GM21786 (cell line): Measurements from ENCODE around the gene LRRC58.
A peak's percentile ranks its signal among the peaks of the same experiment; 100 is the strongest.
"Not testable (repeated sequence)": the region's sequence is repeated elsewhere in the genome, so short reads cannot be mapped to it uniquely, and the experiment has no call there.

Experiments used
- ATAC-seq: cut with Tn5 transposase; IDR thresholded peaks from one replicate; pipeline ENCODE4 v1.9.1; 2021; ENCODE audit not compliant: unreplicated experiment

Gene LRRC58

GRCh38 chr3:120348991-120349854, at the start of gene LRRC58:
Gene LRRC58 (minus strand): TSS chr3:120349354. CDS start chr3:120349243, 111 bp downstream.
- ATAC-seq: peak; percentile 86

- ATAC-seq: no peak
Measured at GRCh38 chr3:120396469-120396868, 47.3 kb upstream of the LRRC58 start.

- ATAC-seq: no peak
Measured at GRCh38 chr3:120394347-120394746, 45.2 kb upstream of the LRRC58 start.

GRCh38 chr3:120393761-120394160, 44.6 kb upstream of the LRRC58 start:
- no peak for ATAC-seq

- ATAC-seq: no peak
Measured at GRCh38 chr3:120393243-120393642, 44.1 kb upstream of the LRRC58 start.

DNA sequence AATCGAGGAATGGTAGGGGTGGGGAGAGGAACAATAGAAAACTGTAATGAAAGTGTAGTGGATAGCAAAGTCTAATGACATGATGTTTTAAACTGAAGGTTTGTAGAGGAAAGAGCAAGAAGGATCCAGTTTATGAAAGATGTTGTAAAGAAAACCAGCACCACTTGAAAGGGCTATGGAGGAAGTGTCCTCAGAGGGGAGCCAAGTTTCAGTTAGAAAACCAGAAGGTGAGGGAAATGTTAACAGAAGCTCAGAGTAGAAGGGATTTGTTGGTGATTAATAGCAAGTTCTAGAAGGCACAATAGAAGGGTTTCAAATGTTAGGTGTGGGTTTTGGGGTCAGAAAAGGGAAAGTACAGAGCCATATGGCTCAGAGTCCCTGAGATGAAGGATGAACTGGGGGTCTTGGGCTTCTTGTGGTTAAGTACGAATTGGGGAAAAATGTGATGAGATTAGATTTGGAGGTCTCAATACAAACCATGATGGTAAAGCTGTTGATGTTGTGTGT, 33.8 kb upstream of the LRRC58 start:
- ATAC-seq: no peak

DNA sequence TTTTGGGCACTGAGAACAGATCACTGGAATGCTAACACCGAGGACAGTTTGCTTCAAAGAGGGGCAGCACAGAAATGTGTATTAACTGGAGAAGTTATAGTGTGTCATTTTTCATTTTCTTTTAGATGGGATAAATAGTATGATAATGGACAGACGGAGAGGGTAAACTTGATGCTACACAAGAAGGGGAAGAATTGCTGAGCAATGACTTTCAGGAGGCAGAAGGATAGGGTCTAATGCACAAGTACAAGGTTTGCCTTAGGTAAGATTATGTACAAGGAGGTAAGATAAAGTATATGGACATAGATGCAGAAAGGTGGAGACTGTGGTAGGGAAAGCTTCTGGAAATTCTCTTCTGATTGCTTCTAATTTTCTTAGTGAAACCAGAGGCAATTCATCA, 32.3 kb upstream of the LRRC58 start:
- ATAC-seq: no peak

- ATAC-seq: not testable (repeated sequence)
Measured at GRCh38 chr3:120377948-120378347, 28.8 kb upstream of the LRRC58 start.

- ATAC-seq: peak; percentile 40
Measured at GRCh38 chr3:120370463-120370862, 21.3 kb upstream of the LRRC58 start.

- peak; percentile 87 for ATAC-seq
Measured at GRCh38 chr3:120369037-120369467, 19.9 kb upstream of the LRRC58 start.

DNA sequence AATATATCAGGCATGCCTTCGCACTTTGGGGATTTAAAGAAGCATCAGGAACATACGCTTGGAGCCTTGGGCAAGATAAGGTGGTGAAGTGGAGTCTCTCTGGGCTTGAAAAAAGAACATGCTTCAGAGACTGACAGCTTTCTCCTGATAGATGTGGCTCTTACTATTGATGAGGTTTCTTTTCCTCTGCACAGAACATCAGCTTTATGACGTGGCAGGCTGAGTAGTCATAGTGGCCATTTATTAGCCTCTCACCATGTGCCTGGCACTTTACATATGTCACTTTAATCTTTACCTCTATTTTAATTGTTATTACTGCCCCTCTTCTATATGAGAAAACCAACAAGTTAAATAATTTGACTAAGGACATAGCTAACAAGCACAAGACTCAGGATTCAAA, 19.0 kb upstream of the LRRC58 start:
- no peak for ATAC-seq

- ATAC-seq: no peak
Measured at GRCh38 chr3:120364821-120365220, 15.7 kb upstream of the LRRC58 start.

- ATAC-seq: no peak
Measured at GRCh38 chr3:120364101-120364500, 14.9 kb upstream of the LRRC58 start.

DNA sequence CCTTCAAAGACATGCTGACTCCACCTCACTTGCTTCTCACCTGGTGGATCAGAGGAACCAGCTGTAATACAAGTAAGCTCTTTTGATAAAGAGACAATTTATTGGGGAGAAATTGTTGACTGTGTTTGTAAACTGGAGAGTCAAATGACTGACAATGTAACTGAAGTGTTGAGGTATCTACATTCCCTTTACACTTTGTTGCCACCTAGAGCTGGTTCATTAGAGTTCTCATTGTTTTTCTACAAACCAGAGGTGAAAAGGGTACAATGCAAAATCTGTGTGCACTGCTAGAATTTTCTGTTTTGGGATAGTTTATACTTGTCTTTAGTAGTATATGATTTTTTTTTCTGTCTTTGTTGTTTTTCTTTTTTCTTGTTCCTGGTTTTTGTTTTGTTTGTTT, 8.7 kb upstream of the LRRC58 start:
- no peak for ATAC-seq

DNA sequence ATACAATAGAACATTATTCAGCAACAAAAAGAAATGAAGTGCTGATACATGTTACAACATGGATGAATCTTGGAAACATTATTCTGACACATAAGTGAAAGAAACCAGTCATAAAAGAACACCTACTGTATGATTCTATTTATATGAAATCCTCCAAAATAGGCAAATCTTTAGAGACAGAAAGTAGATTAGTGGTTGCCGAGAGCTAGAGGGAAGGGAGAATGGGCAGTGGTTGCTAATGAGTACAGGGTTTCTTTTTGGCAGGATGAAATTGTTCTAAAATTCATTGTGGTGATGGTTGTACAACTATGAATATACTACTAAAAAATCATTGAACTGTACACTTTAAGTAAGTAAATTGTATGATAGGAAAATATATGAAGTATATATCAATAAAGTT, 6.3 kb upstream of the LRRC58 start:
- ATAC-seq: no peak

GRCh38 chr3:120353463-120353862, 4.3 kb upstream of the LRRC58 start:
- no peak for ATAC-seq

DNA sequence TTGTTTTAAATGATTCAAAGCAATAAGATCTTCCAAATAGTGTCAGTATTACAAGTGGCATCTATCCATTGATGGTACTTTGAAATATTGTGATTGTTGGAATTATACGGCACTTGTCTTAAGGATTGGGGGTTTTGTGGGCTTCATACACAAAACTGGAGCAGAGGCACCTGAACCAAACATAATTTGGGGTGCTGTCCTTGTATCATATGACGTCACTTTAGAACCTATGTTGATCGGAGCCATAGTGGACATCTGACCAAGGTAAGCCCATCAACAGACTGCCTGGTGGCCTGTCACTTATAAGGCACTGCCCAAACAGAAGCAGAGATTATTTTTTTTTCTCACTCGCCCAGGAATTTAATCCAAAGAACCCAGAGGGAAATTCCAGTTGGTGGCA, 2.9 kb upstream of the LRRC58 start:
- no peak for ATAC-seq

- ATAC-seq: no peak
Measured at GRCh38 chr3:120350401-120350941, 1.3 kb upstream of the LRRC58 start.

DNA sequence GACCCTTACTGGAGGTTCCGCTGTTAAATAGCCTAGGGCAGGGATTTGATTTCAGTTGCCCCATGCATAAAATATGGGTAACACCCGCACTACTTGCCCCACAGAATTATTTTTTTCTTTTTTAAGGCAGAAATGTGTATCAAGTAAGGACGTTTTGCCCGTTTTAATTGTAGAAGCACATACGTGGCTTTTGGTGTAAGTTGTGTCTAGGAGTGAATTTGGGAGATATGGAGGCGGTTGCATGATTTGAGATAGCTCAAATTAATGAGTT, 636 bp upstream of the LRRC58 start:
- ATAC-seq: no peak

GRCh38 chr3:120348065-120348990, 826 bp downstream of the LRRC58 start:
- peak; percentile 39 for ATAC-seq

DNA sequence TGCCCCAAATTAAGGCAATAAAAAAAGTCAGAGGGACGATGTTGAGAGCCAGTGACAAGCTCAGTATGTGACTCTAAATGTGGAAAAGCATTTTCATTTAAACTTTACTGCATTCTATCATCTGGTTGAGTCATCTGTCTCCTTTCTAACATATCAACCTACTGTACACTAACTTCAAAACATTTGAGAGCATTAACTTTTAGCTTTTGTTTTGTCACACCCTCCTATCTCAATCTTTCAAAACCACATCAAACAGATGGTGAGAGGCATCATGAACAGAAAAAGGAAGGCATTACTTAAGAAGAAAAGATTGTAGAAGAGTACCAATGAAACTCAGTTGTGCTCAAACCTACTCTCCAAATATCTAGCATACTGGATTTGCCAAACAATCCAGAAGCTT, 4.8 kb downstream of the LRRC58 start:
- ATAC-seq: no peak
